A549 (cell line): ENCODE results near the gene GFOD2.

ENCODE experiments used
- CTCF ChIP-seq: fragments of >200 bp; sonication (Bioruptor Twin); formaldehyde crosslinking; IDR thresholded peaks from 3 replicates; pipeline ENCODE4 v1.5.1; 2016
- EP300 ChIP-seq, 2 experiments: fragments of >200 bp; sonication (Bioruptor Twin); formaldehyde crosslinking; IDR thresholded peaks; 2 replicates in 1 of 2; 3 replicates in 1 of 2; pipeline ENCODE4 v1.6.1; 2016 to 2017
- HOXB5 ChIP-seq: fragments of 250-450 bp; sonication (Bioruptor Pico); IDR thresholded peaks from 2 replicates; pipeline ENCODE4 v1.5.0; 2020; ENCODE audit warnings: mild to moderate bottlenecking, moderate library complexity
- MAFK ChIP-seq: fragments of 450-650 bp; IDR thresholded peaks from 2 replicates; pipeline ENCODE4 v1.6.1; 2014; ENCODE audit not compliant: partially characterized antibody
- MAX ChIP-seq: IDR thresholded peaks from 2 replicates; pipeline ENCODE4 v1.6.1; 2012
- POLR2A ChIP-seq: IDR thresholded peaks from 2 replicates; pipeline ENCODE4 v1.6.1; 2012; ENCODE audit warnings: mild to moderate bottlenecking, low read length
- SREBF2 ChIP-seq: fragments of 450-650 bp; IDR thresholded peaks from 2 replicates; pipeline ENCODE4 v1.6.1; 2014; ENCODE audit warnings: mild to moderate bottlenecking, moderate library complexity

GRCh38 chr16:67667817-67668494 lies 51.2 kb downstream of the GFOD2 start:
- TF ChIP-seq SREBF2 (no peak), CTCF (peak; percentile 69), MAX (peak; percentile 41; the same call in 1 of the 2 replicates), POLR2A (no peak), HOXB5 (no peak), EP300 (IDR thresholded peaks at IDR 0.05) (no peak), MAFK (no peak)
